Cardiac fibroblast (primary cell): ENCODE data around the gene SLC49A4.

Experiments
- DNase-seq, 2 donors: peaks; one replicate each; pipeline versions ENCODE4 v3.0.0 to v3.0.0-alpha.2; 2010; ENCODE audit warnings: low read depth in 2 of 2
- H3K4me3 ChIP-seq, 2 donors: replicated peaks in 1 of 2; 1 replicate in 1 of 2; 2 replicates in 1 of 2; pipeline ENCODE4 v1.5.1; 2011; ENCODE audit warnings: low read depth in 2 of 2, low read length in 2 of 2, mild to moderate bottlenecking in 2 of 2, moderate library complexity in 1 of 2
- CTCF ChIP-seq: IDR thresholded peaks from one replicate; pipeline ENCODE4 v1.5.1; 2011; ENCODE audit warnings: low read depth, mild to moderate bottlenecking, low read length, inconsistent platforms

Gene SLC49A4

GRCh38 chr3:122795674-122796195, 866 bp downstream of the SLC49A4 start:
- TF ChIP-seq CTCF, result no peak
- DNase-seq, result peak; percentile 3 to 17
- peak overlapping the region; percentile 75 to 77 for H3K4me3 ChIP-seq

GRCh38 chr3:122797291-122797690, 2.4 kb downstream of the SLC49A4 start:
- H3K4me3 ChIP-seq, result no peak overlapping the region
- TF ChIP-seq CTCF, result no peak
- DNase-seq, result no peak

GRCh38 chr3:122799322-122799721, 4.5 kb downstream of the SLC49A4 start:
- TF ChIP-seq CTCF, result no peak
- DNase-seq, result no peak
- H3K4me3 ChIP-seq, result no peak overlapping the region

DNA sequence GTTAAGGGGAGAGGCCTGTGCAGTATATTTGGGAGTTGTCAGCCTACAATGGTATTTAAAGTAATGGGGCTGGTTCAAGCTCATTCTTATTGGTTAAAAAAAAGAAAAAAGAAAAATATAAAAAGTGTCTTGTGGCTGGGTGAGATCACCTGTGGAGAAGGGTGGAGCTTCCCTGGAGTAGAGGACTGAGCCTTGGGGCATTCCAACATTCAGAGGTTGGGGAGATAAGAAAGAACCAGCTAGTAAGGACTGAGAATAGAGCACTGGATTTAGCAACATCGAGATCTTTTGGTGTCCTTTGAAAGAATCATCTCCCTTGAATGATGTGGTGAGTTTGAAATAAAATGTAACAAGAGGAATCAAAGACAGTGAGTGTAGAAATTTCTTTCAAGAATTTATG, 5.2 kb downstream of the SLC49A4 start:
- no peak for DNase-seq
- no peak overlapping the region for H3K4me3 ChIP-seq
- TF ChIP-seq CTCF, result no peak

DNA sequence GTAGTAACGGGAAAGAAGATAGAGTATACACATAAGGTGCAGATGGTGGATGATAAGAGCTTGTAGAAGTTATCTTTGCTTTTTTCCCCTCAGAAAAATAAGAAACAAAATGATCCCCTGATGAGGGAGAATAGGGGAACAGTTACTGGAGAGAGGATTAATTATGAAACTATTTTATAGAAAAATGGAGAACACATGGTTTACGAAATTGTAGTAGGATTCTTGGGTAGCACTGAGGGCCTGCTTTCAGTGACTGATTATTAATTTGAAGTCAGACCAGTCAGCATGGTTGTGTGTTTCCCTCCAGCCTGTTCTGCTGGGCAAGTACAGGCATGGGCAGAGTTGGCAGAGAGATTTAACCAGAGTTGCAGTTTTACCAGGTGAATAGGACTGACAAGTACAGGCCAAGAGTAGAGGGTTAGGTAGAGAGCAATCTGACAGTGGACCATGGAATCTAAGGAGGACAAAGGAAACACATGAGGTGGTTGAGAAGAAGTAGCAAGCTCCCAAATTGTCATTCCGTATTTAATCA, 5.9 kb downstream of the SLC49A4 start:
- DNase-seq, result no peak
- H3K4me3 ChIP-seq, result no peak overlapping the region
- no peak for TF ChIP-seq CTCF

- DNase-seq, result no peak
- TF ChIP-seq CTCF, result no peak
- no peak overlapping the region for H3K4me3 ChIP-seq
These were observed 7.5 kb downstream of the SLC49A4 start for GRCh38 chr3:122802323-122802722.

DNA sequence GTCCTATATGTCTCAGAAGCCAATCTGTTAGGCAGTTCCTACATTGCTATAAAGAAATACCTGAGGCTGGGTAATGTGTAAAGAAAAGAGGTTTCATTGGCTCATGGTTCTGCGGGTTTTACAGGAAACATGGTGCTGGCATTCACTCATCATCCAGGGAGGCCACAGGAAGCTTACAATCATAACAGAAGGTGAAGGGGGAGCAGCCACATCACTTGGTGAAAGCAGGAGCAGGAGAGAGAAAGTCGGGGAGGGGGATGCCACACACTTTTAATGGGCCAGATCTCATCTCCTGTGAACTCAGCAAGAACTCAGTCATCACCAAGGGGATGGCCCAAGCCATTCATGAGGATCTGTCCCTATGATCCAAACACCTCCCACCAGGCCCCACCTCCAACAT, 9.1 kb downstream of the SLC49A4 start:
- H3K4me3 ChIP-seq, result no peak overlapping the region
- no peak for DNase-seq
- TF ChIP-seq CTCF, result no peak
